Hepatocyte (in vitro differentiated cells): ENCODE data around the gene NOD2. TPM values are rescaled to one million over a fixed set of nuclear protein-coding genes. Genes with fewer than 3 reads are reported as not detected.

Experiments used
- DNase-seq: peaks from one replicate; pipeline ENCODE4 v3.0.0-alpha.2; 2016; ENCODE audit warnings: low spot score
- H2AFZ ChIP-seq: fragments of 200-600 bp; sonication (generic); 2 replicates; pipeline ENCODE4 v1.6.0; 2016; ENCODE audit warnings: antibody characterized with exemption, mild to moderate bottlenecking
- H3K27ac ChIP-seq: fragments of 200-600 bp; sonication (generic); 2 replicates; pipeline ENCODE4 v1.5.1; 2016; ENCODE audit warnings: mild to moderate bottlenecking
- H3K27me3 ChIP-seq: fragments of 200-600 bp; sonication (generic); 2 replicates; pipeline ENCODE4 v1.6.1; 2016
- H3K36me3 ChIP-seq: fragments of 200-600 bp; sonication (generic); replicated peaks from 2 replicates; pipeline ENCODE4 v1.5.1; 2016; ENCODE audit warnings: low read depth; ENCODE audit not compliant: insufficient read depth
- H3K4me1 ChIP-seq: fragments of 200-600 bp; sonication (generic); 2 replicates; pipeline ENCODE4 v1.5.1; 2016; ENCODE audit warnings: mild to moderate bottlenecking, moderate library complexity; ENCODE audit not compliant: insufficient read depth
- H3K4me2 ChIP-seq: fragments of 200-600 bp; sonication (generic); 2 replicates; pipeline ENCODE4 v1.6.0; 2016
- H3K4me3 ChIP-seq: fragments of 200-600 bp; sonication (generic); 2 replicates; pipeline ENCODE4 v1.5.1; 2016; ENCODE audit warnings: mild to moderate bottlenecking
- H3K79me2 ChIP-seq: fragments of 200-600 bp; sonication (generic); 2 replicates; pipeline ENCODE4 v1.6.0; 2017; ENCODE audit warnings: mild to moderate bottlenecking
- H3K9me2 ChIP-seq: fragments of 200-600 bp; sonication (generic); replicated peaks from 2 replicates; pipeline ENCODE4 v1.6.0; 2017; ENCODE audit warnings: mild to moderate bottlenecking; ENCODE audit not compliant: insufficient read depth
- H3K9me3 ChIP-seq: fragments of 200-600 bp; sonication (generic); 2 replicates; pipeline ENCODE4 v1.5.1; 2016; ENCODE audit warnings: low read depth, mild to moderate bottlenecking
- H4K20me1 ChIP-seq: fragments of 200-600 bp; sonication (generic); 2 replicates; pipeline ENCODE4 v1.6.0; 2016; ENCODE audit warnings: mild to moderate bottlenecking; ENCODE audit not compliant: insufficient read depth, poor library complexity, severe bottlenecking
- EZH2 ChIP-seq: fragments of 200-600 bp; sonication (generic); IDR thresholded peaks from 2 replicates; pipeline ENCODE4 v1.6.1; 2016; ENCODE audit warnings: antibody characterized with exemption, mild to moderate bottlenecking, borderline replicate concordance
- EZH2phosphoT487 ChIP-seq: fragments of 200-600 bp; sonication (generic); IDR thresholded peaks from one replicate; pipeline ENCODE4 v1.6.1; 2018; ENCODE audit warnings: antibody characterized with exemption, mild to moderate bottlenecking, low read depth, moderate library complexity; ENCODE audit not compliant: unreplicated experiment, severe bottlenecking
- WGBS: methylation state at CpG from one replicate; pipeline ENCODE4 v1.1.6; 2016; ENCODE audit warnings: low lambda C conversion rate; ENCODE audit errors: missing lambda C conversion rate; 5-methylcytosine and 5-hydroxymethylcytosine counted together
- polyA plus RNA-seq: library from polyadenylated mRNA; unstranded; fragments of >200 nt; fragmentation: Nextera tagmentation; extraction: Ambion mirVana; gene quantifications from 2 replicates; pipeline ENCODE4 v1.2.1, GENCODE V29; 2016
- total RNA-seq: library from RNA; depleted of rRNA; stranded (reverse); fragments of >200 nt; gene quantifications from 2 replicates; pipeline ENCODE4 v1.2.3, GENCODE V29; 2014
- TF ChIP-seq, protein P1 (sequence below): fragments of 200-600 bp; sonication (generic); IDR thresholded peaks from 2 replicates; pipeline ENCODE4 v1.5.1; 2016; ENCODE audit warnings: antibody characterized with exemption, mild to moderate bottlenecking; ENCODE audit not compliant: poor library complexity

The NOD2 gene
- total and polyA plus RNA-seq, 2 experiments from 2014 or later, result 0.13 TPM; not detected in 1

DNA sequence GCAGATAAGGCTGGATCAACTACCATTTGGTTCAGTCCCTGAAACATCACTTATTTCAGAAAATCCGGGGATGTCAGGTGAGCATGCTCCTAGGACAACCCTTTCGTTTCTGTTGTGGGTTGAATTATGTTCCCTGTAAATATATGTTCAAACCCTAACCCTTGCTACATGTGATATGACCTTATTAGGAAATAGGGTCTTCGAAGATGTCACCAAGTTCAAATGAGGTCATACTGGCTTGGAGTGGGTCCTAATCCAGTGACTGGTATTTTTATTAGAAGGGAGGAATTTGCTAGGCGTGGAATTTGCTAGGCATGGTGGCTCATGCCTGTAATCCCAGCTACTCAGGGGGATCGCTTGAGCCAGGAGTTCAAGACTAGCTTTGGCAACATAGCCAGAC is 33.6 kb upstream of the NOD2 start:
- H3K79me2 ChIP-seq, result no peaks in the 10 kb centered on the region
- TF ChIP-seq EZH2 (no peak), EZH2phosphoT487 (no peak)
- TF ChIP-seq, protein P1, sequence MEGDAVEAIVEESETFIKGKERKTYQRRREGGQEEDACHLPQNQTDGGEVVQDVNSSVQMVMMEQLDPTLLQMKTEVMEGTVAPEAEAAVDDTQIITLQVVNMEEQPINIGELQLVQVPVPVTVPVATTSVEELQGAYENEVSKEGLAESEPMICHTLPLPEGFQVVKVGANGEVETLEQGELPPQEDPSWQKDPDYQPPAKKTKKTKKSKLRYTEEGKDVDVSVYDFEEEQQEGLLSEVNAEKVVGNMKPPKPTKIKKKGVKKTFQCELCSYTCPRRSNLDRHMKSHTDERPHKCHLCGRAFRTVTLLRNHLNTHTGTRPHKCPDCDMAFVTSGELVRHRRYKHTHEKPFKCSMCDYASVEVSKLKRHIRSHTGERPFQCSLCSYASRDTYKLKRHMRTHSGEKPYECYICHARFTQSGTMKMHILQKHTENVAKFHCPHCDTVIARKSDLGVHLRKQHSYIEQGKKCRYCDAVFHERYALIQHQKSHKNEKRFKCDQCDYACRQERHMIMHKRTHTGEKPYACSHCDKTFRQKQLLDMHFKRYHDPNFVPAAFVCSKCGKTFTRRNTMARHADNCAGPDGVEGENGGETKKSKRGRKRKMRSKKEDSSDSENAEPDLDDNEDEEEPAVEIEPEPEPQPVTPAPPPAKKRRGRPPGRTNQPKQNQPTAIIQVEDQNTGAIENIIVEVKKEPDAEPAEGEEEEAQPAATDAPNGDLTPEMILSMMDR, result no peak
- 74% methylated on average over 5 of the region's 5 CpGs for WGBS

DNA sequence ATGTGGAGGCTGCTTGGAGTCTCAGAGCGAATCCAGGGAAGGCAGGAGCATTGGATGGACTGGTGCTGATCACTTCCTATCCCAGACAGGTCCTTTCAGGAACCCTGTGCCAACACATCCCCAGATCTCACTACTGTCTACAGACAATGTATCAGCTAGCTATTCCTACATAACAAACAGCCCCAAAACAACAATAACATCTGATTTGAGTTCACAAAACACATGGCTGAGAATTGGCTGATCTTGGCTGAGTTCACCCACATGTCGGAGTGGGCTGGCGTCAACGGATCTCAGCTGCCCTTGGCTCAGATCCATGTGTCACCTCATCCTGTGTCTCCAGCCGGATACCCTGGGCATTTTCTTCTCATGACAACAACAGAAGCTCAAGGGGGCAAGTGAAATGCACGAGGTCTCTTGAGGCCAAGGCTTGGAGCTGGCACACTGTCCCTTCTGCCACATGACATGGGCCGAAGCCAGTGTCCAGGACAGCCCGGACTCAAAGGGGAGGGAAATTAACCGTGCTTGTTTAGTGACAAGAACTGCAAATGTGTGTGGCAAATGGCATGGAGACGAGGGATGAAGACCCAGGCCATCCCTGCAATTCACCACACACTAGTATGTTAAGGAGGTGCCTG is 31.0 kb upstream of the NOD2 start:
- Histone ChIP-seq H3K27ac (no peak overlapping the region), H3K9me3 (no peaks in the 10 kb centered on the region), H3K27me3 (no peaks in the 10 kb centered on the region), H3K9me2 (no peaks in the 10 kb centered on the region), H3K4me2 (no peak overlapping the region), H3K4me1 (no peaks in the 10 kb centered on the region), H2AFZ (no peak overlapping the region), H3K79me2 (no peaks in the 10 kb centered on the region), H3K4me3 (no peak overlapping the region), H4K20me1 (no peaks in the 10 kb centered on the region), H3K36me3 (no peaks in the 10 kb centered on the region)
- WGBS, result 89% methylated on average over 10 of the region's 10 CpGs
- DNase-seq, result no peak
- TF ChIP-seq, protein P1, result no peak
- TF ChIP-seq EZH2, result no peak
- TF ChIP-seq EZH2phosphoT487, result no peak

More for the DNA sequence above, 33.6 kb upstream of the NOD2 start:
- no peaks in the 10 kb centered on the region for H3K9me2 ChIP-seq
- no peak overlapping the region for H3K4me3 ChIP-seq
- no peaks in the 10 kb centered on the region for H3K27me3 ChIP-seq
- H3K27ac ChIP-seq, result no peak overlapping the region
- H3K36me3 ChIP-seq, result no peaks in the 10 kb centered on the region
- no peak for DNase-seq
- no peaks in the 10 kb centered on the region for H3K9me3 ChIP-seq
- H3K4me1 ChIP-seq, result no peaks in the 10 kb centered on the region
- H4K20me1 ChIP-seq, result no peaks in the 10 kb centered on the region
- H2AFZ ChIP-seq, result no peak overlapping the region
- H3K4me2 ChIP-seq, result no peak overlapping the region

DNA sequence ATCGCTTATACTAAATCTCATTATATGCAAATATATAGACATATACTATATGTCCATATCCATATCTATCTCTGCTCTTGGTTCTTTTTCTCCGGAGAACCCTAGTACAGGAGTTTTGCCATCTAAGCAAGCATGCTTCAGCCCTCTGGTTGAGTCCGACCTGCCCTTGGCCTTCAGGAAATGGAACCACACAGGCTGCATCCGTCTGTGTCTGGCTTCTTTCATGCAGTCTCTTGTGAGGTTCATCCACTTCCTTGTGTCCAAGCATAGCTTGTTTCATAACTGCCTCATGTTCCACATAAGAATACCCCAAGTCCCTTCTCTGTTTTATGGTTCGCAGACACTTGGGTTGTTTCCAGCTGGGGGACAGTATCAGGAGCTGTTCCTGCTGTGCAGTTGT is 29.1 kb upstream of the NOD2 start:
- no peak overlapping the region for H3K4me3 ChIP-seq
- H3K4me2 ChIP-seq, result no peak overlapping the region
- 93% methylated on average over 5 of the region's 5 CpGs for WGBS
- DNase-seq, result no peak
- no peaks in the 10 kb centered on the region for H3K9me3 ChIP-seq
- H2AFZ ChIP-seq, result no peak overlapping the region
- no peaks in the 10 kb centered on the region for H3K27me3 ChIP-seq
- no peak overlapping the region for H3K27ac ChIP-seq
- H3K36me3 ChIP-seq, result no peaks in the 10 kb centered on the region
- no peaks in the 10 kb centered on the region for H4K20me1 ChIP-seq
- H3K4me1 ChIP-seq, result no peaks in the 10 kb centered on the region
- TF ChIP-seq EZH2phosphoT487 (no peak), EZH2 (no peak)
- TF ChIP-seq, protein P1, result no peak
- H3K79me2 ChIP-seq, result no peaks in the 10 kb centered on the region
- H3K9me2 ChIP-seq, result no peaks in the 10 kb centered on the region
